ENCODE data around the gene CDS1.
"Not testable (repeated sequence)": the region's sequence is repeated elsewhere in the genome, so short reads cannot be mapped to it uniquely, and the experiment has no call there.

CDS1 gene

DNA sequence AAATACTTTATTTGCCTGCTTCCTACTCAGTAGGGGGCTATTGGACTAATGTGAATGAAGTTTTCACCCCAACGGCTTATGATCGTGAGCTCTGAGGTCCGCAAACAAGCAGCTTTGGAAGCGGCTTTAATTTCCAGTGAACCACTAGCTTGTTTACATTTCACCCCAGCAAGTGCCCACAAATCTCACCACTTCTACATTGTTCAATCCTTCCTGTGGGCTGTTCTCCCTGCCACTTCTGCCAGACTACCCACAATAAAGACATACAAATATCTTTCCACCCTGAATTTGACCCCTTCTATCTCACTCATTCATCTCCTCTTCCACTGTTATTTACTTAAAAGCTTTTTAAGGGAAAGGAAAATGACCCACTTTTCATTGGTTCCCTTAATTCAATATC is 98.0 kb downstream of the CDS1 start:
- H3F3A ChIP-seq (ENCODE audit: insufficient read depth): no peaks in the 10 kb centered on the region
- H3K4me3 ChIP-seq (ENCODE audit: insufficient read depth, low read length, poor library complexity, severe bottlenecking): no peak overlapping the region
- no peaks in the 10 kb centered on the region for H3K79me2 ChIP-seq (ENCODE audit: insufficient read depth, low read length)
- no peak overlapping the region for H2AFZ ChIP-seq (ENCODE audit: low read depth, low read length, severe bottlenecking)
- H3K27me3 ChIP-seq (ENCODE audit: low read length): no peaks in the 10 kb centered on the region
- H3K9ac ChIP-seq (ENCODE audit: low read length): no peak overlapping the region
- H3K9me3 ChIP-seq (ENCODE audit: insufficient read depth, low read length): no peaks in the 10 kb centered on the region
- no peak overlapping the region for H3K4me2 ChIP-seq (ENCODE audit: low read depth, low read length, poor library complexity, severe bottlenecking)
- no peak for TF ChIP-seq EZH2phosphoT487 (conservative IDR thresholded peaks at IDR 0.05; ENCODE audit: low read length)
- TF ChIP-seq, protein P1, sequence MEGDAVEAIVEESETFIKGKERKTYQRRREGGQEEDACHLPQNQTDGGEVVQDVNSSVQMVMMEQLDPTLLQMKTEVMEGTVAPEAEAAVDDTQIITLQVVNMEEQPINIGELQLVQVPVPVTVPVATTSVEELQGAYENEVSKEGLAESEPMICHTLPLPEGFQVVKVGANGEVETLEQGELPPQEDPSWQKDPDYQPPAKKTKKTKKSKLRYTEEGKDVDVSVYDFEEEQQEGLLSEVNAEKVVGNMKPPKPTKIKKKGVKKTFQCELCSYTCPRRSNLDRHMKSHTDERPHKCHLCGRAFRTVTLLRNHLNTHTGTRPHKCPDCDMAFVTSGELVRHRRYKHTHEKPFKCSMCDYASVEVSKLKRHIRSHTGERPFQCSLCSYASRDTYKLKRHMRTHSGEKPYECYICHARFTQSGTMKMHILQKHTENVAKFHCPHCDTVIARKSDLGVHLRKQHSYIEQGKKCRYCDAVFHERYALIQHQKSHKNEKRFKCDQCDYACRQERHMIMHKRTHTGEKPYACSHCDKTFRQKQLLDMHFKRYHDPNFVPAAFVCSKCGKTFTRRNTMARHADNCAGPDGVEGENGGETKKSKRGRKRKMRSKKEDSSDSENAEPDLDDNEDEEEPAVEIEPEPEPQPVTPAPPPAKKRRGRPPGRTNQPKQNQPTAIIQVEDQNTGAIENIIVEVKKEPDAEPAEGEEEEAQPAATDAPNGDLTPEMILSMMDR (IDR thresholded peaks at IDR 0.05; ENCODE audit: insufficient read depth, low read length, poor library complexity, severe bottlenecking): no peak
- H3K9me2 ChIP-seq (replicated peaks; ENCODE audit: insufficient read depth, low read length): no peaks in the 10 kb centered on the region
- no peak overlapping the region for H3K27ac ChIP-seq (ENCODE audit: low read depth, low read length)
- H4K20me1 ChIP-seq (ENCODE audit: low read depth, low read length): no peaks in the 10 kb centered on the region
- no peaks in the 10 kb centered on the region for H3K36me3 ChIP-seq (ENCODE audit: low read length)

- H3K9me3 ChIP-seq (ENCODE audit: insufficient read depth, low read length): no peaks in the 10 kb centered on the region
- no peak overlapping the region for H3K27ac ChIP-seq (ENCODE audit: low read depth, low read length)
- no peaks in the 10 kb centered on the region for H3K9me2 ChIP-seq (replicated peaks; ENCODE audit: insufficient read depth, low read length)
- H4K20me1 ChIP-seq (ENCODE audit: low read depth, low read length): no peaks in the 10 kb centered on the region
- no peak overlapping the region for H3K4me3 ChIP-seq (ENCODE audit: insufficient read depth, low read length, poor library complexity, severe bottlenecking)
- TF ChIP-seq, protein P1 (IDR thresholded peaks at IDR 0.05; ENCODE audit: insufficient read depth, low read length, poor library complexity, severe bottlenecking): no peak
- no peak for TF ChIP-seq EZH2phosphoT487 (conservative IDR thresholded peaks at IDR 0.05; ENCODE audit: low read length)
- no peaks in the 10 kb centered on the region for H3K79me2 ChIP-seq (ENCODE audit: insufficient read depth, low read length)
- H3K27me3 ChIP-seq (ENCODE audit: low read length): no peaks in the 10 kb centered on the region
- no peak overlapping the region for H3K4me2 ChIP-seq (ENCODE audit: low read depth, low read length, poor library complexity, severe bottlenecking)
- H3F3A ChIP-seq (ENCODE audit: insufficient read depth): no peaks in the 10 kb centered on the region
- no peak overlapping the region for H3K9ac ChIP-seq (ENCODE audit: low read length)
- no peak overlapping the region for H2AFZ ChIP-seq (ENCODE audit: low read depth, low read length, severe bottlenecking)
- no peaks in the 10 kb centered on the region for H3K36me3 ChIP-seq (ENCODE audit: low read length)
These were observed 98.8 kb downstream of the CDS1 start for GRCh38 chr4:84681486-84682274.

- not testable (repeated sequence) for H3F3A ChIP-seq (ENCODE audit: insufficient read depth); H3K9me2 ChIP-seq (replicated peaks; ENCODE audit: insufficient read depth, low read length); H4K20me1 ChIP-seq (ENCODE audit: low read depth, low read length); H3K79me2 ChIP-seq (ENCODE audit: insufficient read depth, low read length); H2AFZ ChIP-seq (ENCODE audit: low read depth, low read length, severe bottlenecking); H3K4me3 ChIP-seq (ENCODE audit: insufficient read depth, low read length, poor library complexity, severe bottlenecking); H3K9me3 ChIP-seq (ENCODE audit: insufficient read depth, low read length); H3K36me3 ChIP-seq (ENCODE audit: low read length); H3K9ac ChIP-seq (ENCODE audit: low read length); H3K27me3 ChIP-seq (ENCODE audit: low read length); H3K4me2 ChIP-seq (ENCODE audit: low read depth, low read length, poor library complexity, severe bottlenecking); H3K27ac ChIP-seq (ENCODE audit: low read depth, low read length)
These were observed 99.7 kb downstream of the CDS1 start for GRCh38 chr4:84682661-84683060.

GRCh38 chr4:84683064-84683850 is 100.3 kb downstream of the CDS1 start:
- Histone ChIP-seq H3K9me3 (ENCODE audit: insufficient read depth, low read length) (no peaks in the 10 kb centered on the region), H3K27me3 (ENCODE audit: low read length) (no peaks in the 10 kb centered on the region), H3K27ac (ENCODE audit: low read depth, low read length) (no peak overlapping the region), H4K20me1 (ENCODE audit: low read depth, low read length) (no peaks in the 10 kb centered on the region), H3K9ac (ENCODE audit: low read length) (no peak overlapping the region), H3K4me2 (ENCODE audit: low read depth, low read length, poor library complexity, severe bottlenecking) (no peak overlapping the region), H2AFZ (ENCODE audit: low read depth, low read length, severe bottlenecking) (no peak overlapping the region), H3K4me3 (ENCODE audit: insufficient read depth, low read length, poor library complexity, severe bottlenecking) (no peak overlapping the region), H3K9me2 (replicated peaks; ENCODE audit: insufficient read depth, low read length) (no peaks in the 10 kb centered on the region), H3F3A (ENCODE audit: insufficient read depth) (no peaks in the 10 kb centered on the region), H3K79me2 (ENCODE audit: insufficient read depth, low read length) (no peaks in the 10 kb centered on the region), H3K36me3 (ENCODE audit: low read length) (no peaks in the 10 kb centered on the region)
- TF ChIP-seq, protein P1 (IDR thresholded peaks at IDR 0.05; ENCODE audit: insufficient read depth, low read length, poor library complexity, severe bottlenecking): no peak
- TF ChIP-seq EZH2phosphoT487 (conservative IDR thresholded peaks at IDR 0.05; ENCODE audit: low read length): no peak

Measured in SU-DHL-6 (cell line).